IMR-90 (cell line): Measurements from ENCODE around the gene SLC15A3. TPM values are rescaled to one million over a fixed set of nuclear protein-coding genes. Genes with fewer than 3 reads are reported as not detected.

Experiments used
- ATAC-seq: fragments of 200-7000 bp; cut with Tn5 transposase; 2 replicates; pipeline ENCODE4 v1.9.1; 2020; ENCODE audit warnings: low read depth, mild to moderate bottlenecking, moderate library complexity
- BruUV-seq: library from RNA; stranded (reverse); fragments of 400-500 nt; replicated peaks from 2 replicates; lab custom pipeline; 2021; lab: Mats Ljungman, UMichigan
- CTCF ChIA-PET: fragments of 300-600 bp; formaldehyde crosslinking; extraction: SDS; loops from one replicate; lab custom pipeline; 2021; ENCODE audit warnings: antibody characterized with exemption; lab: Yijun Ruan, JAX
- POLR2A ChIA-PET: fragments of 300-600 bp; sonication (Branson Sonifier 250); formaldehyde crosslinking; loops from one replicate; lab custom pipeline; 2022; ENCODE audit warnings: antibody characterized with exemption; ENCODE audit not compliant: unreplicated experiment; lab: Charles Lee
- DNase-seq: peaks from one replicate; pipeline ENCODE4 v3.0.0; 2013
- H2AFZ ChIP-seq: replicated peaks from 2 replicates; pipeline ENCODE3; 2013; ENCODE audit warnings: low read length, mild to moderate bottlenecking; ENCODE audit not compliant: poor library complexity
- H2AK5ac ChIP-seq: 2 replicates; pipeline ENCODE4 v1.6.1; 2013; ENCODE audit warnings: low read depth, low read length, inconsistent platforms
- H2AK9ac ChIP-seq: replicated peaks from 2 replicates; pipeline ENCODE3; 2013; ENCODE audit warnings: mild to moderate bottlenecking, low read depth, low read length, moderate library complexity; ENCODE audit not compliant: poor library complexity
- H2BK120ac ChIP-seq: 2 replicates; pipeline ENCODE4 v1.6.1; 2013; ENCODE audit warnings: low read depth, low read length, inconsistent platforms
- H2BK15ac ChIP-seq: 3 replicates; pipeline ENCODE4 v1.6.1; 2013; ENCODE audit warnings: low read depth, low read length, inconsistent platforms
- H2BK20ac ChIP-seq: 2 replicates; pipeline ENCODE4 v1.6.1; 2013; ENCODE audit warnings: low read depth, mild to moderate bottlenecking, inconsistent platforms, low read length, moderate library complexity
- H2BK5ac ChIP-seq: 2 replicates; pipeline ENCODE4 v1.6.1; 2013; ENCODE audit warnings: mild to moderate bottlenecking, low read depth, low read length, inconsistent platforms; ENCODE audit not compliant: poor library complexity, severe bottlenecking
- H3K14ac ChIP-seq: replicated peaks from 2 replicates; pipeline ENCODE4 v1.6.1; 2013; ENCODE audit warnings: low read depth, low read length, inconsistent platforms
- H3K18ac ChIP-seq: 2 replicates; pipeline ENCODE4 v1.6.1; 2013; ENCODE audit warnings: low read depth, low read length, control low read depth
- H3K23ac ChIP-seq: 2 replicates; pipeline ENCODE4 v1.6.1; 2013; ENCODE audit warnings: low read depth, low read length, inconsistent platforms
- H3K27ac ChIP-seq: 2 replicates; pipeline ENCODE4 v1.5.1; 2013; ENCODE audit warnings: mild to moderate bottlenecking, control low read depth, low read length; ENCODE audit not compliant: insufficient read depth
- H3K27me3 ChIP-seq: 2 replicates; pipeline ENCODE4 v1.6.1; 2013; ENCODE audit warnings: low read length; ENCODE audit not compliant: control insufficient read depth, insufficient read depth
- H3K36me3 ChIP-seq: 2 replicates; pipeline ENCODE4 v1.6.1; 2013; ENCODE audit warnings: low read length, mixed read lengths; ENCODE audit not compliant: control insufficient read depth, insufficient read depth
- H3K4ac ChIP-seq: 2 replicates; pipeline ENCODE4 v1.6.1; 2013; ENCODE audit warnings: low read depth, low read length, inconsistent platforms
- H3K4me1 ChIP-seq: 2 replicates; pipeline ENCODE4 v1.6.1; 2013; ENCODE audit warnings: low read length, mixed read lengths; ENCODE audit not compliant: control insufficient read depth, insufficient read depth
- H3K4me2 ChIP-seq: 2 replicates; pipeline ENCODE4 v1.6.1; 2013; ENCODE audit warnings: low read depth, mild to moderate bottlenecking, control low read depth, low read length, moderate library complexity
- H3K4me3 ChIP-seq: 2 replicates; pipeline ENCODE4 v1.5.1; 2013; ENCODE audit warnings: low read depth, mild to moderate bottlenecking, control low read depth, low read length, moderate library complexity; ENCODE audit not compliant: insufficient read depth
- H3K56ac ChIP-seq: 2 replicates; pipeline ENCODE4 v1.6.1; 2013; ENCODE audit warnings: low read length, inconsistent platforms; ENCODE audit not compliant: insufficient read depth; ENCODE audit errors: extremely low read depth
- H3K79me1 ChIP-seq, 2 experiments: 2 replicates each; pipeline ENCODE4 v1.6.1; 2013; ENCODE audit warnings: low read length in 2 of 2, inconsistent platforms in 1 of 2, low read depth in 1 of 2
- H3K9ac ChIP-seq: 2 replicates; pipeline ENCODE4 v1.6.1; 2013; ENCODE audit warnings: low read depth, low read length, control low read depth
- H3K9me1 ChIP-seq: 2 replicates; pipeline ENCODE4 v1.6.1; 2013; ENCODE audit warnings: low read length, inconsistent platforms; ENCODE audit not compliant: insufficient read depth
- H3K9me3 ChIP-seq: 2 replicates; pipeline ENCODE4 v1.6.1; 2013; ENCODE audit warnings: low read length; ENCODE audit not compliant: control insufficient read depth, insufficient read depth
- H4K20me1 ChIP-seq: 2 replicates; pipeline ENCODE4 v1.6.1; 2013; ENCODE audit warnings: low read length, inconsistent platforms; ENCODE audit not compliant: insufficient read depth
- H4K5ac ChIP-seq: 2 replicates; pipeline ENCODE4 v1.6.1; 2013; ENCODE audit warnings: mild to moderate bottlenecking, low read depth, low read length, control low read depth
- H4K8ac ChIP-seq, 2 experiments: 2 replicates each; pipeline ENCODE4 v1.6.1; 2013; ENCODE audit warnings: low read depth in 2 of 2, low read length in 2 of 2, control low read depth in 1 of 2, inconsistent platforms in 1 of 2
- H4K91ac ChIP-seq: 2 replicates; pipeline ENCODE4 v1.6.1; 2013; ENCODE audit warnings: low read depth, low read length, inconsistent platforms; ENCODE audit not compliant: insufficient read depth
- BHLHE40 ChIP-seq: fragments of 150-350 bp; IDR thresholded peaks from 2 replicates; pipeline ENCODE4 v1.6.1; 2016; ENCODE audit warnings: mild to moderate bottlenecking, low read depth, low read length
- CEBPB ChIP-seq: IDR thresholded peaks from 2 replicates; pipeline ENCODE4 v1.6.1; 2012; ENCODE audit warnings: low read depth, low read length, improper control_type of control experiment
- CHD1 ChIP-seq: IDR thresholded peaks from 2 replicates; pipeline ENCODE4 v1.6.1; 2012; ENCODE audit warnings: low read depth, low read length, improper control_type of control experiment
- CTCF ChIP-seq: conservative IDR thresholded peaks from 2 replicates; pipeline ENCODE4 v1.5.1; 2012; ENCODE audit warnings: mild to moderate bottlenecking, low read depth, low read length, improper control_type of control experiment
- ELK1 ChIP-seq: fragments of 150-350 bp; IDR thresholded peaks from 2 replicates; pipeline ENCODE4 v1.6.1; 2016; ENCODE audit warnings: low read depth, mild to moderate bottlenecking, low read length, moderate library complexity, borderline replicate concordance
- FOS ChIP-seq: fragments of 150-350 bp; IDR thresholded peaks from 2 replicates; pipeline ENCODE4 v1.6.1; 2016; ENCODE audit warnings: low read depth, low read length
- MAFK ChIP-seq: IDR thresholded peaks from 2 replicates; pipeline ENCODE4 v1.6.1; 2012; ENCODE audit warnings: low read depth, low read length, improper control_type of control experiment
- MAZ ChIP-seq: IDR thresholded peaks from 2 replicates; pipeline ENCODE4 v1.6.1; 2012; ENCODE audit warnings: low read depth, mild to moderate bottlenecking, low read length, improper control_type of control experiment, moderate library complexity, borderline replicate concordance
- MXI1 ChIP-seq: IDR thresholded peaks from 2 replicates; pipeline ENCODE4 v1.6.1; 2012; ENCODE audit warnings: low read depth, mild to moderate bottlenecking, low read length, moderate library complexity, borderline replicate concordance
- NFE2L2 ChIP-seq: fragments of 150-350 bp; IDR thresholded peaks from 2 replicates; pipeline ENCODE4 v1.6.1; 2016; ENCODE audit warnings: low read depth, mild to moderate bottlenecking, low read length
- POLR2A ChIP-seq: IDR thresholded peaks from 2 replicates; pipeline ENCODE4 v1.6.1; 2012; ENCODE audit warnings: mild to moderate bottlenecking, low read depth, low read length
- RAD21 ChIP-seq: IDR thresholded peaks from 2 replicates; pipeline ENCODE4 v1.6.1; 2012; ENCODE audit warnings: low read length, improper control_type of control experiment
- RCOR1 ChIP-seq: IDR thresholded peaks from 2 replicates; pipeline ENCODE4 v1.6.1; 2012; ENCODE audit warnings: mild to moderate bottlenecking, low read length, improper control_type of control experiment; ENCODE audit not compliant: insufficient replicate concordance
- RFX5 ChIP-seq: IDR thresholded peaks from 2 replicates; pipeline ENCODE4 v1.8.0; 2012; ENCODE audit warnings: low read depth, mild to moderate bottlenecking, low read length, moderate library complexity
- SMC3 ChIP-seq: fragments of 150-350 bp; IDR thresholded peaks from 2 replicates; pipeline ENCODE4 v1.6.1; 2016; ENCODE audit warnings: low read depth, mild to moderate bottlenecking, antibody characterized with exemption, low read length, moderate library complexity
- USF2 ChIP-seq: fragments of 150-350 bp; IDR thresholded peaks from 2 replicates; pipeline ENCODE4 v1.6.1; 2017; ENCODE audit warnings: mild to moderate bottlenecking, antibody characterized with exemption, low read length, low read depth
- WGBS, 2 experiments: methylation state at CpG; one replicate each; pipeline versions ENCODE4 v1.1.5 to v1.1.7; 2013; ENCODE audit warnings: missing lambda C conversion rate in 2 of 2; ENCODE audit not compliant: insufficient read length in 1 of 2; ENCODE audit errors: extremely low coverage in 2 of 2; 5-methylcytosine and 5-hydroxymethylcytosine counted together
- dilution Hi-C: fragments of 300-500 bp; cut with HindIII; formaldehyde crosslinking; loops from one replicate; pipeline ENCODE4 v1.14.3; 2018; ENCODE audit warnings: low sequenced_read_pairs; ENCODE audit not compliant: unreplicated experiment
- in situ Hi-C: fragments of 300-500 bp; cut with MboI; formaldehyde crosslinking; loops from 3 replicates; pipeline ENCODE4 v1.14.3; 2019; ENCODE audit warnings: low sequenced_read_pairs, inconsistent platforms, mixed read lengths
- intact Hi-C: fragments of 100-400 bp; cut with micrococcal nuclease; formaldehyde crosslinking; loops from 2 replicates; pipeline ENCODE4 v1.10.0; 2022
- polyA plus RNA-seq, 3 experiments: library from polyadenylated mRNA; depleted of rRNA; stranded (reverse); fragments of >200 nt; gene quantifications; 2 replicates each; pipeline ENCODE4 v1.2.3, GENCODE V29; 2012; ENCODE audit warnings: low replicate concordance in 1 of 3
- total RNA-seq: library from RNA; depleted of rRNA; stranded (reverse); fragments of >200 nt; gene quantifications from 2 replicates; pipeline ENCODE4 v1.2.3, GENCODE V29; 2012

Gene SLC15A3
- total and polyA plus RNA-seq, 2 of the 4 experiments (the other 2 are of a cell fraction), result 3.2 to 4.4 TPM

GRCh38 chr11:60994541-60995080, 42.6 kb upstream of the SLC15A3 start:
- H3K4me3 ChIP-seq, result no peak overlapping the region
- H3K27me3 ChIP-seq, result peaks cover 41% of the 10 kb centered on the region
- no peak overlapping the region for H3K18ac ChIP-seq
- no peaks in the 10 kb centered on the region for H3K79me1 ChIP-seq
- no peak overlapping the region for H2BK20ac ChIP-seq
- no peak overlapping the region for H3K9ac ChIP-seq
- H3K9me3 ChIP-seq, result no peaks in the 10 kb centered on the region
- DNase-seq (no peak), ATAC-seq (no peak)
- H3K36me3 ChIP-seq, result no peaks in the 10 kb centered on the region
- no peaks in the 10 kb centered on the region for H3K9me1 ChIP-seq
- no peak overlapping the region for H2BK120ac ChIP-seq
- H4K8ac ChIP-seq, result no peak overlapping the region
- no peak overlapping the region for H3K4ac ChIP-seq
- no CpG with 5 or more reads among the region's 7 CpGs for WGBS, 2 experiments
- no peak overlapping the region for H3K23ac ChIP-seq
- no peak overlapping the region for H3K14ac ChIP-seq
- H2BK5ac ChIP-seq, result no peak overlapping the region
- no peak overlapping the region for H2AK9ac ChIP-seq
- TF ChIP-seq USF2 (no peak), CTCF (no peak), MAZ (no peak), MXI1 (no peak), CHD1 (no peak), NFE2L2 (no peak), RFX5 (no peak), RAD21 (no peak), ELK1 (no peak), POLR2A (no peak), BHLHE40 (no peak), FOS (no peak), MAFK (no peak), RCOR1 (no peak), SMC3 (no peak), CEBPB (no peak)
- ChIA-PET CTCF (no interaction called here), POLR2A (no interaction called here)
- H4K91ac ChIP-seq, result no peak overlapping the region
- no peak overlapping the region for H3K56ac ChIP-seq
- no peak overlapping the region for H2AK5ac ChIP-seq
- H3K27ac ChIP-seq, result no peak overlapping the region
- dilution Hi-C loops (no loop called here), intact Hi-C loops (loop anchor here (5.0 kb wide), 1 partner anchor 48 kb away; no protein-coding TSS in a partner anchor), in situ Hi-C loops (no loop called here)
- no peak overlapping the region for H2AFZ ChIP-seq
- no peak overlapping the region for H2BK15ac ChIP-seq
- H3K4me2 ChIP-seq, result no peak overlapping the region
- H4K5ac ChIP-seq, result no peak overlapping the region
- H4K20me1 ChIP-seq, result no peaks in the 10 kb centered on the region
- H3K4me1 ChIP-seq, result no peaks in the 10 kb centered on the region
- BruUV-seq, result no TSS peak
